H1 (cell line): ENCODE measurements around the gene MED10. TPM values are rescaled to one million over a fixed set of nuclear protein-coding genes. Genes with fewer than 3 reads are reported as not detected.

Experiments
- CHD7 ChIP-seq: fragments of 300-600 bp; sonication (generic); IDR thresholded peaks from 2 replicates; pipeline ENCODE4 v1.7.1; 2012; ENCODE audit warnings: low read length, moderate library complexity, mild to moderate bottlenecking, inconsistent platforms; ENCODE audit not compliant: insufficient replicate concordance
- CREB1 ChIP-seq: IDR thresholded peaks from 2 replicates; pipeline ENCODE4 v1.6.1; 2012; ENCODE audit warnings: inconsistent platforms
- EP300 ChIP-seq, 2 experiments: IDR thresholded peaks; 1 replicate in 1 of 2; 2 replicates in 1 of 2; pipeline ENCODE4 v1.6.1; 2011 to 2012; ENCODE audit warnings: low read depth in 2 of 2, low read length in 2 of 2, mild to moderate bottlenecking in 2 of 2, borderline replicate concordance in 1 of 2, inconsistent platforms in 1 of 2, moderate library complexity in 1 of 2
- POLR2A ChIP-seq, 2 experiments: IDR thresholded peaks; 1 replicate in 1 of 2; 2 replicates in 1 of 2; pipeline ENCODE4 v1.6.1; 2011; ENCODE audit warnings: low read depth in 2 of 2, low read length in 2 of 2, mild to moderate bottlenecking in 2 of 2; ENCODE audit errors: control extremely low read depth in 1 of 2
- SAP30 ChIP-seq: fragments of 300-600 bp; sonication (generic); IDR thresholded peaks from 2 replicates; pipeline ENCODE4 v1.7.1; 2012; ENCODE audit warnings: low read length, moderate library complexity, mild to moderate bottlenecking, inconsistent platforms; ENCODE audit not compliant: insufficient read depth, insufficient replicate concordance
- SIX5 ChIP-seq: IDR thresholded peaks from 2 replicates; pipeline ENCODE4 v1.6.1; 2011; ENCODE audit warnings: mild to moderate bottlenecking, low read depth, low read length
- YY1 ChIP-seq: IDR thresholded peaks from 2 replicates; pipeline ENCODE4 v1.6.1; 2011; ENCODE audit warnings: low read depth, mild to moderate bottlenecking, low read length
- polyA plus RNA-seq, 7 experiments: library from polyadenylated mRNA; depleted of rRNA in 3 of 7; stranded (reverse) in 5 of 7; unstranded in 2 of 7; fragments of >200 nt in 5 of 7; fragments of 200-250 nt in 2 of 7; gene quantifications; 1 replicate in 5 of 7; 2 replicates in 1 of 7; 4 replicates in 1 of 7; pipeline versions ENCODE4 v1.2.1 to v1.2.3, GENCODE V29; 2011 to 2013; ENCODE audit warnings: missing spikeins in 2 of 7, mixed read lengths in 2 of 7
- total RNA-seq: library from RNA; stranded (reverse); fragmentation: NEBNext Ultra II Directional; extraction: Animal tissue kit (Norgen Biotek cat#: 25700); gene quantifications from 2 replicates; pipeline ENCODE4 v1.2.1, GENCODE V29; 2021

The MED10 gene
- total and polyA plus RNA-seq, 2 of the 8 experiments (the other 6 are each of a cell fraction or from before 2014, with no cell fraction given), result 20.1 to 23.2 TPM

GRCh38 chr5:6418679-6419276 lies 40.4 kb upstream of the MED10 start (continued):
- no peak for TF ChIP-seq CHD7
- TF ChIP-seq SIX5, result no peak
- TF ChIP-seq SAP30, result no peak
- no peak for TF ChIP-seq EP300 (IDR thresholded peaks at IDR 0.05; ENCODE audit: borderline replicate concordance in 1 of 2, low read depth in 2 of 2, low read length in 2 of 2)
- no peak for TF ChIP-seq POLR2A (IDR thresholded peaks at IDR 0.05; ENCODE audit: control extremely low read depth in 1 of 2, low read depth in 2 of 2, low read length in 2 of 2)
- no peak for TF ChIP-seq CREB1
- no peak for TF ChIP-seq YY1
